NB4 (cell line): ENCODE measurements around the gene ANKRD11.

Experiments
- CTCF ChIP-seq: IDR thresholded peaks from one replicate; pipeline ENCODE4 v1.5.1; 2012; ENCODE audit warnings: low read depth, low read length
- POLR2A ChIP-seq: IDR thresholded peaks from 2 replicates; pipeline ENCODE4 v1.6.1; 2011; ENCODE audit warnings: mild to moderate bottlenecking; ENCODE audit not compliant: insufficient read length; ENCODE audit errors: extremely low read depth

GRCh38 chr16:89334461-89334860 lies 155.9 kb downstream of the ANKRD11 start:
- TF ChIP-seq CTCF: no peak
- no peak for TF ChIP-seq POLR2A
